ENCODE measurements around the gene HDAC9. TPM values are rescaled to one million over a fixed set of nuclear protein-coding genes. Genes with fewer than 3 reads are reported as not detected.

The HDAC9 gene
- total RNA-seq, 1 experiment from 2014 or later, result 17.1 TPM

DNA sequence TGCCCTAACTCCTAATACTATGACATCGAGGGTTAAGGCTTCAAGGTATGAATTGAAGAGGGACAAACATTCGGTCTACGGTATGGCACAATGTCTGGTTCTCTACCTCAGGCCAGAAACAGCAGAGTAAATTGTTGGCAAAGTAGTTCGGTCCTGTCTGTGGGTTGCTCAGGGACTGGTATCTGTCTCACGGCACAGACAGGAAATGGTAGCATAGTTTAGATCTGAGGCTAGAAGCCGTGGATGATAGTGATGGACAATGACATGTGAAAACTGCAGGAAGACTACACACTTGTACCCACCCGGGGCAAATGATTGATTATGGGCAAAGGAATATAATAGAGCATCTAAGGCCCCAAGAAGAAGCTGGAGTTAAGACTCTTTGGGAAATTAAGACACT lies 515.7 kb downstream of the HDAC9 start:
- POLR2A ChIA-PET, result no interaction called here
- intact Hi-C loops (cut with micrococcal nuclease; ENCODE audit: unreplicated experiment), result no loop called here
- no TSS peak for BruUV-seq (replicated peaks)
- TF ChIP-seq, protein P1, sequence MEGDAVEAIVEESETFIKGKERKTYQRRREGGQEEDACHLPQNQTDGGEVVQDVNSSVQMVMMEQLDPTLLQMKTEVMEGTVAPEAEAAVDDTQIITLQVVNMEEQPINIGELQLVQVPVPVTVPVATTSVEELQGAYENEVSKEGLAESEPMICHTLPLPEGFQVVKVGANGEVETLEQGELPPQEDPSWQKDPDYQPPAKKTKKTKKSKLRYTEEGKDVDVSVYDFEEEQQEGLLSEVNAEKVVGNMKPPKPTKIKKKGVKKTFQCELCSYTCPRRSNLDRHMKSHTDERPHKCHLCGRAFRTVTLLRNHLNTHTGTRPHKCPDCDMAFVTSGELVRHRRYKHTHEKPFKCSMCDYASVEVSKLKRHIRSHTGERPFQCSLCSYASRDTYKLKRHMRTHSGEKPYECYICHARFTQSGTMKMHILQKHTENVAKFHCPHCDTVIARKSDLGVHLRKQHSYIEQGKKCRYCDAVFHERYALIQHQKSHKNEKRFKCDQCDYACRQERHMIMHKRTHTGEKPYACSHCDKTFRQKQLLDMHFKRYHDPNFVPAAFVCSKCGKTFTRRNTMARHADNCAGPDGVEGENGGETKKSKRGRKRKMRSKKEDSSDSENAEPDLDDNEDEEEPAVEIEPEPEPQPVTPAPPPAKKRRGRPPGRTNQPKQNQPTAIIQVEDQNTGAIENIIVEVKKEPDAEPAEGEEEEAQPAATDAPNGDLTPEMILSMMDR (IDR thresholded peaks at IDR 0.05), result no peak
- TF ChIP-seq, protein P2, sequence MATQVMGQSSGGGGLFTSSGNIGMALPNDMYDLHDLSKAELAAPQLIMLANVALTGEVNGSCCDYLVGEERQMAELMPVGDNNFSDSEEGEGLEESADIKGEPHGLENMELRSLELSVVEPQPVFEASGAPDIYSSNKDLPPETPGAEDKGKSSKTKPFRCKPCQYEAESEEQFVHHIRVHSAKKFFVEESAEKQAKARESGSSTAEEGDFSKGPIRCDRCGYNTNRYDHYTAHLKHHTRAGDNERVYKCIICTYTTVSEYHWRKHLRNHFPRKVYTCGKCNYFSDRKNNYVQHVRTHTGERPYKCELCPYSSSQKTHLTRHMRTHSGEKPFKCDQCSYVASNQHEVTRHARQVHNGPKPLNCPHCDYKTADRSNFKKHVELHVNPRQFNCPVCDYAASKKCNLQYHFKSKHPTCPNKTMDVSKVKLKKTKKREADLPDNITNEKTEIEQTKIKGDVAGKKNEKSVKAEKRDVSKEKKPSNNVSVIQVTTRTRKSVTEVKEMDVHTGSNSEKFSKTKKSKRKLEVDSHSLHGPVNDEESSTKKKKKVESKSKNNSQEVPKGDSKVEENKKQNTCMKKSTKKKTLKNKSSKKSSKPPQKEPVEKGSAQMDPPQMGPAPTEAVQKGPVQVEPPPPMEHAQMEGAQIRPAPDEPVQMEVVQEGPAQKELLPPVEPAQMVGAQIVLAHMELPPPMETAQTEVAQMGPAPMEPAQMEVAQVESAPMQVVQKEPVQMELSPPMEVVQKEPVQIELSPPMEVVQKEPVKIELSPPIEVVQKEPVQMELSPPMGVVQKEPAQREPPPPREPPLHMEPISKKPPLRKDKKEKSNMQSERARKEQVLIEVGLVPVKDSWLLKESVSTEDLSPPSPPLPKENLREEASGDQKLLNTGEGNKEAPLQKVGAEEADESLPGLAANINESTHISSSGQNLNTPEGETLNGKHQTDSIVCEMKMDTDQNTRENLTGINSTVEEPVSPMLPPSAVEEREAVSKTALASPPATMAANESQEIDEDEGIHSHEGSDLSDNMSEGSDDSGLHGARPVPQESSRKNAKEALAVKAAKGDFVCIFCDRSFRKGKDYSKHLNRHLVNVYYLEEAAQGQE (IDR thresholded peaks at IDR 0.05; ENCODE audit: insufficient read depth in 1 of 2, low read depth in 2 of 2, low read length in 1 of 2), result no peak
- TF ChIP-seq POLR2AphosphoS5 (IDR thresholded peaks at IDR 0.05; ENCODE audit: low read depth, low read length), result no peak
- TF ChIP-seq TCF7L2 (IDR thresholded peaks at IDR 0.05; ENCODE audit: low read depth, low read length), result no peak
- peaks cover 5% of the 10 kb centered on the region; the same call in 1 of the 2 replicates for H3K9me3 ChIP-seq (ENCODE audit: control insufficient read depth, insufficient read depth, low read depth, low read length)
- no peaks in the 10 kb centered on the region for H3K4me1 ChIP-seq (ENCODE audit: control insufficient read depth, insufficient read depth, low read length)
- H3K4me3 ChIP-seq (ENCODE audit: low read depth in 2 of 2, low read length in 2 of 2), result no peak overlapping the region
- no peaks in the 10 kb centered on the region for H3K36me3 ChIP-seq (ENCODE audit: control insufficient read depth, insufficient read depth, low read length)
- CTCF ChIA-PET, result no interaction called here
- no peak for DNase-seq (ENCODE audit: low read depth, low spot score)
- ATAC-seq, result no peak
- no peak overlapping the region for H3K27ac ChIP-seq (ENCODE audit: low read length)
- no peaks in the 10 kb centered on the region for H3K27me3 ChIP-seq (ENCODE audit: control insufficient read depth, insufficient read depth, low read length)
- in situ Hi-C loops (cut with HindIII; ENCODE audit: low pct_unique_long_range_greater_than_20kb, low sequenced_read_pairs), result no loop called here

DNA sequence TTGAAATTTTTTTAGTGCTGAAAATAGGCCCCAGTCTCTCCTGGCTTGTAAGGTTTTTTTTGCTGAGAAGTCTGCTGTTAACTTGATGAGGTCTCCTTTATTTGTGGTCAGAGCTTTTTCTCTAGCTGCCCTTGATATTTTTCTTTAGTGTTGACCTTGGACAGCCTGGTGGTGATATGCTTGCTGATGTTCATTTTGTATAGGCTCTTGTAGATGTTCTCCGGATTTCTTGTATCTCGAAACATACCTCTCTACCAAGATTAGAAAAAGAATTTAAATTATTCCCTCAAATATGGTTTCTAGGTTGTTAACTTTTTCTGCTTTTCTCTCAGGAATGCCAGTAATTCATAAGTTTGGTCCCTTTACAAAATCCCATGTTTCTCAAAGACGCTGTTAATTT lies 519.5 kb downstream of the HDAC9 start:
- Histone ChIP-seq H3K27me3 (ENCODE audit: control insufficient read depth, insufficient read depth, low read length) (no peaks in the 10 kb centered on the region), H3K36me3 (ENCODE audit: control insufficient read depth, insufficient read depth, low read length) (no peaks in the 10 kb centered on the region), H3K4me1 (ENCODE audit: control insufficient read depth, insufficient read depth, low read length) (no peaks in the 10 kb centered on the region), H3K27ac (ENCODE audit: low read length) (no peak overlapping the region), H3K4me3 (ENCODE audit: low read depth in 2 of 2, low read length in 2 of 2) (no peak overlapping the region), H3K9me3 (ENCODE audit: control insufficient read depth, insufficient read depth, low read depth, low read length) (peaks cover 16% of the 10 kb centered on the region; the same call in 1 of the 2 replicates)
- intact Hi-C loops (cut with micrococcal nuclease; ENCODE audit: unreplicated experiment) (no loop called here), in situ Hi-C loops (cut with HindIII; ENCODE audit: low pct_unique_long_range_greater_than_20kb, low sequenced_read_pairs) (no loop called here)
- ATAC-seq (no peak), DNase-seq (ENCODE audit: low read depth, low spot score) (no peak)
- ChIA-PET POLR2A (no interaction called here), CTCF (no interaction called here)
- no peak for TF ChIP-seq TCF7L2 (IDR thresholded peaks at IDR 0.05; ENCODE audit: low read depth, low read length)
- no peak for TF ChIP-seq SIN3A (IDR thresholded peaks at IDR 0.05; ENCODE audit: borderline replicate concordance, insufficient read depth, low read depth, low read length)
- TF ChIP-seq, protein P1 (IDR thresholded peaks at IDR 0.05), result no peak
- TF ChIP-seq, protein P2 (IDR thresholded peaks at IDR 0.05; ENCODE audit: insufficient read depth in 1 of 2, low read depth in 2 of 2, low read length in 1 of 2), result no peak
- no peak for TF ChIP-seq POLR2AphosphoS5 (IDR thresholded peaks at IDR 0.05; ENCODE audit: low read depth, low read length)
- BruUV-seq (replicated peaks), result no TSS peak
